GM21360 (cell line): ENCODE data around the gene TRAF5.
"Not testable (repeated sequence)": the region's sequence is repeated elsewhere in the genome, so short reads cannot be mapped to it uniquely, and the experiment has no call there.

Experiments
- ATAC-seq: cut with Tn5 transposase; IDR thresholded peaks from one replicate; pipeline ENCODE4 v1.9.1; 2021; ENCODE audit warnings: mild to moderate bottlenecking, moderate library complexity; ENCODE audit not compliant: unreplicated experiment

TRAF5 gene

GRCh38 chr1:211326528-211327345, at the start of gene TRAF5:
Gene TRAF5, plus strand, starts transcription at chr1:211326833. Its CDS starts 26,407 bp downstream, at chr1:211353240.
- ATAC-seq: peak; percentile 25

GRCh38 chr1:211279340-211279739, 47.3 kb upstream of the TRAF5 start:
- no peak for ATAC-seq

GRCh38 chr1:211280910-211281309, 45.7 kb upstream of the TRAF5 start:
- no peak for ATAC-seq

- ATAC-seq: no peak
Measured at GRCh38 chr1:211281320-211282022, 45.2 kb upstream of the TRAF5 start.

- no peak for ATAC-seq
Measured at GRCh38 chr1:211282023-211282373, 44.6 kb upstream of the TRAF5 start.

GRCh38 chr1:211285196-211285595, 41.4 kb upstream of the TRAF5 start:
- no peak for ATAC-seq

GRCh38 chr1:211287218-211287617, 39.4 kb upstream of the TRAF5 start:
- no peak for ATAC-seq

GRCh38 chr1:211292411-211292810, 34.2 kb upstream of the TRAF5 start:
- no peak for ATAC-seq

- ATAC-seq: no peak
Measured at GRCh38 chr1:211296396-211296795, 30.2 kb upstream of the TRAF5 start.

- peak; percentile 99 for ATAC-seq
Measured at GRCh38 chr1:211305044-211305443, 21.6 kb upstream of the TRAF5 start.

GRCh38 chr1:211309617-211310016, 17.0 kb upstream of the TRAF5 start:
- ATAC-seq: no peak

- no peak for ATAC-seq
Measured at GRCh38 chr1:211313392-211313791, 13.2 kb upstream of the TRAF5 start.

- no peak for ATAC-seq
Measured at GRCh38 chr1:211318576-211319280, 7.9 kb upstream of the TRAF5 start.

- no peak for ATAC-seq
Measured at GRCh38 chr1:211319892-211320291, 6.7 kb upstream of the TRAF5 start.

- ATAC-seq: no peak
Measured at GRCh38 chr1:211320980-211321379, 5.7 kb upstream of the TRAF5 start.

GRCh38 chr1:211321646-211322045, 5.0 kb upstream of the TRAF5 start:
- ATAC-seq: not testable (repeated sequence)

GRCh38 chr1:211323156-211324063, 3.2 kb upstream of the TRAF5 start:
- peak; percentile 56 for ATAC-seq

GRCh38 chr1:211324992-211325775, 1.4 kb upstream of the TRAF5 start:
- ATAC-seq: no peak

- no peak for ATAC-seq
Measured at GRCh38 chr1:211326140-211326527, 499 bp upstream of the TRAF5 start.
